Liver (tissue), 9 donors: Measurements from ENCODE around the gene HHIPL1. TPM values are rescaled to one million over a fixed set of nuclear protein-coding genes. Genes with fewer than 3 reads are reported as not detected.

Experiments
- DNase-seq: peaks from one replicate; pipeline ENCODE4 v3.0.0-alpha.2; 2017; ENCODE audit warnings: low spot score
- H3K27ac ChIP-seq, 2 donors: one replicate each; pipeline ENCODE4 v1.7.0; 2013; ENCODE audit warnings: inconsistent platforms in 2 of 2, low read length in 2 of 2, control low read depth in 1 of 2, low read depth in 1 of 2, mild to moderate bottlenecking in 1 of 2
- H3K27me3 ChIP-seq, 4 donors: one replicate each; pipeline versions ENCODE4 v1.6.1 to v1.7.0; 2013; ENCODE audit warnings: low read length in 3 of 4, inconsistent platforms in 1 of 4, mild to moderate bottlenecking in 1 of 4, moderate library complexity in 1 of 4; ENCODE audit not compliant: control insufficient read depth in 4 of 4, insufficient read depth in 4 of 4
- H3K36me3 ChIP-seq, 4 donors: one replicate each; pipeline versions ENCODE4 v1.6.1 to v1.7.0; 2013; ENCODE audit warnings: low read length in 3 of 4, mild to moderate bottlenecking in 3 of 4, low read depth in 1 of 4, moderate library complexity in 1 of 4; ENCODE audit not compliant: control insufficient read depth in 4 of 4, insufficient read depth in 3 of 4
- H3K4me1 ChIP-seq, 4 donors: one replicate each; pipeline versions ENCODE4 v1.6.1 to v1.7.0; 2013; ENCODE audit warnings: low read length in 3 of 4, mild to moderate bottlenecking in 3 of 4, moderate library complexity in 1 of 4; ENCODE audit not compliant: control insufficient read depth in 4 of 4, insufficient read depth in 4 of 4
- H3K4me3 ChIP-seq, 3 donors: one replicate each; pipeline versions ENCODE4 v1.6.1 to v1.7.0; 2013; ENCODE audit warnings: low read length in 3 of 3, control low read depth in 1 of 3, low read depth in 1 of 3, mild to moderate bottlenecking in 1 of 3
- H3K9ac ChIP-seq, 2 donors: one replicate each; pipeline ENCODE4 v1.7.0; 2013; ENCODE audit warnings: low read length in 2 of 2, mild to moderate bottlenecking in 2 of 2, moderate library complexity in 2 of 2, control low read depth in 1 of 2, low read depth in 1 of 2
- H3K9me3 ChIP-seq, 4 donors: one replicate each; pipeline versions ENCODE4 v1.6.1 to v1.7.0; 2013; ENCODE audit warnings: low read length in 3 of 4; ENCODE audit not compliant: control insufficient read depth in 4 of 4
- EGR1 ChIP-seq, 2 donors: IDR thresholded peaks; 2 replicates each; pipeline ENCODE4 v1.6.1; 2016 to 2018; ENCODE audit warnings: antibody characterized with exemption in 2 of 2, low read depth in 2 of 2
- FOXA1 ChIP-seq: IDR thresholded peaks from 2 replicates; pipeline ENCODE4 v1.6.1; 2016; ENCODE audit warnings: antibody characterized with exemption
- FOXA2 ChIP-seq: IDR thresholded peaks from 2 replicates; pipeline ENCODE4 v1.6.1; 2016; ENCODE audit warnings: antibody characterized with exemption
- GABPA ChIP-seq, 2 donors: IDR thresholded peaks in 1 of 2; conservative IDR thresholded peaks in 1 of 2; 2 replicates each; pipeline ENCODE4 v1.6.1; 2016; ENCODE audit warnings: antibody characterized with exemption in 2 of 2, mild to moderate bottlenecking in 1 of 2, moderate library complexity in 1 of 2
- HNF4A ChIP-seq, 2 donors: conservative IDR thresholded peaks; 2 replicates each; pipeline ENCODE4 v1.6.1; 2016; ENCODE audit warnings: antibody characterized with exemption in 2 of 2, mild to moderate bottlenecking in 2 of 2
- HNF4G ChIP-seq: IDR thresholded peaks from 2 replicates; pipeline ENCODE4 v1.6.1; 2016; ENCODE audit warnings: antibody characterized with exemption
- JUND ChIP-seq, 2 donors: IDR thresholded peaks; 2 replicates each; pipeline ENCODE4 v1.6.1; 2016; ENCODE audit warnings: antibody characterized with exemption in 2 of 2
- MAX ChIP-seq: IDR thresholded peaks from 2 replicates; pipeline ENCODE4 v1.6.1; 2016; ENCODE audit warnings: antibody characterized with exemption
- NR2F2 ChIP-seq: IDR thresholded peaks from 2 replicates; pipeline ENCODE4 v1.6.1; 2016; ENCODE audit warnings: antibody characterized with exemption
- RAD21 ChIP-seq, 2 donors: IDR thresholded peaks; 2 replicates each; pipeline ENCODE4 v1.6.1; 2016; ENCODE audit warnings: antibody characterized with exemption in 2 of 2, mild to moderate bottlenecking in 2 of 2
- RXRA ChIP-seq, 2 donors: IDR thresholded peaks; 2 replicates each; pipeline ENCODE4 v1.6.1; 2017 to 2018; ENCODE audit warnings: antibody characterized with exemption in 2 of 2, mild to moderate bottlenecking in 1 of 2
- SP1 ChIP-seq: IDR thresholded peaks from 2 replicates; pipeline ENCODE4 v1.6.1; 2018; ENCODE audit warnings: antibody characterized with exemption, mild to moderate bottlenecking
- TAF1 ChIP-seq: conservative IDR thresholded peaks from 2 replicates; pipeline ENCODE4 v1.6.1; 2016; ENCODE audit warnings: antibody characterized with exemption, mild to moderate bottlenecking
- YY1 ChIP-seq: IDR thresholded peaks from 2 replicates; pipeline ENCODE4 v1.6.1; 2016; ENCODE audit warnings: antibody characterized with exemption, mild to moderate bottlenecking
- ZBTB33 ChIP-seq: IDR thresholded peaks from 2 replicates; pipeline ENCODE4 v1.6.1; 2016; ENCODE audit warnings: antibody characterized with exemption
- WGBS: extraction: QIAGEN DNeasy Blood & Tissue Kit; methylation state at CpG from one replicate; pipeline ENCODE4 v1.1.7; 2013; 5-methylcytosine and 5-hydroxymethylcytosine counted together
- polyA plus RNA-seq, 2 donors: library from polyadenylated mRNA; stranded (reverse) in 1 of 2; unstranded in 1 of 2; fragments of 200-250 nt in 1 of 2; fragments of >200 nt in 1 of 2; fragmentation: Nextera tagmentation in 1 of 2; extraction: Ambion mirVana in 1 of 2; gene quantifications; one replicate each; pipeline versions ENCODE4 v1.2.1 to v1.2.3, GENCODE V29; 2013 to 2015
- total RNA-seq, 2 donors: library from RNA; depleted of rRNA; stranded (reverse); fragments of >200 nt; gene quantifications; one replicate each; pipeline ENCODE4 v1.2.3, GENCODE V29; 2014
- TF ChIP-seq, protein P1 (sequence below): IDR thresholded peaks from 2 replicates; pipeline ENCODE4 v1.6.1; 2016; ENCODE audit warnings: antibody characterized with exemption
- TF ChIP-seq, protein P2 (sequence below): IDR thresholded peaks from 2 replicates; pipeline ENCODE4 v1.6.1; 2016; ENCODE audit warnings: antibody characterized with exemption, mild to moderate bottlenecking
- TF ChIP-seq, protein P3 (sequence below): fragments of 150-350 bp; IDR thresholded peaks from 2 replicates; pipeline ENCODE4 v1.5.1; 2017; ENCODE audit warnings: improper control_type of control experiment, low read depth, low read length; ENCODE audit not compliant: missing input control
- donor health status: healthy.
- donor health status: healthy.
- donor health status: healthy.
- donor health status: healthy.
- donor health status: healthy.

HHIPL1 gene
- total and polyA plus RNA-seq, 4 donors, result 0.96 to 1.7 (median 1.0) TPM

DNA sequence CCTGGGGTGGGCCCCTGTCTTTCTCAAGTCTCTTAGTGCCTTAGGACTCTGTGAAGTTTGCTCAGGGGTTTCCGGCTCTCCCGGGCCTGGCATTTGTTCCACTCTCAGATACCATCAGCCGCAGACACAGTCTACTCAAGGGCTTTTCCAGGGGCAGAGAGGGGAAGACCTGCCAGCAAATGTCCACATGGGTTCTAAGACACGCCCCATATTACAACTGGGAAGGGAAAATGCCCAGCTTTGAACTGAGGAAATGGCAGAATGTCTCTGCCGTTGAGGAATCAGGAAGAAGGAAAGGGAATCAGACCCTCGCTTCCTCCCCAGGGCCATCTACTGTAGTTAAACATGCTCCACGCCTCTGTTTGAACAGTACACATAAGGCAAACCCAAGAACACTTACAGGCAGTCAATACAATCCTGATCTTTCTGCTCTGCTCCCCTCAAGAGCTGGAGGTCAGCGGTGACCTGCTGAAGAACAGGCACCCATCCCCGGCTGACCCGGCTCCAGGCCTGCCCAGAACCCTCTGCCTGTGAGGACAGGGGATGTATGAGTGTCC, 48.8 kb upstream of the HHIPL1 start:
- Histone ChIP-seq H3K27ac (peak overlapping the region in 1 of 2 donors; percentile 35), H3K4me1 (peaks cover 37 to 71% (median 52%) of the 10 kb centered on the region in 4 donors), H3K4me3 (no peak overlapping the region), H3K9me3 (no peaks in the 10 kb centered on the region), H3K27me3 (no peaks in the 10 kb centered on the region), H3K36me3 (no peaks in the 10 kb centered on the region), H3K9ac (no peak overlapping the region)
- TF ChIP-seq MAX (no peak), TAF1 (no peak), NR2F2 (peak; percentile 13)
- TF ChIP-seq, protein P1, sequence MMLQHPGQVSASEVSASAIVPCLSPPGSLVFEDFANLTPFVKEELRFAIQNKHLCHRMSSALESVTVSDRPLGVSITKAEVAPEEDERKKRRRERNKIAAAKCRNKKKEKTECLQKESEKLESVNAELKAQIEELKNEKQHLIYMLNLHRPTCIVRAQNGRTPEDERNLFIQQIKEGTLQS, result no peak
- no peak for DNase-seq
- 71% methylated on average over 10 of the region's 10 CpGs for WGBS

GRCh38 chr14:99596772-99597171, 48.2 kb upstream of the HHIPL1 start:
- H3K27ac ChIP-seq, result peak overlapping the region; percentile 14 to 35
- H3K9me3 ChIP-seq, result no peaks in the 10 kb centered on the region
- H3K4me1 ChIP-seq, result peaks cover 36 to 75% (median 52%) of the 10 kb centered on the region in 4 donors
- no peak for DNase-seq
- no peaks in the 10 kb centered on the region for H3K27me3 ChIP-seq
- no peak overlapping the region for H3K9ac ChIP-seq
- H3K4me3 ChIP-seq, result no peak overlapping the region
- 60% methylated on average over 7 of the region's 7 CpGs for WGBS
- TF ChIP-seq HNF4A (conservative IDR thresholded peaks at IDR 0.05) (peak; percentile 99), RXRA (IDR thresholded peaks at IDR 0.05) (peak; percentile 83 to 91), YY1 (no peak), HNF4G (peak; percentile 92), GABPA (IDR thresholded peaks at IDR 0.05 in 1 of 2, conservative IDR thresholded peaks at IDR 0.05 in 1 of 2) (no peak), FOXA1 (peak; percentile 68), SP1 (peak; percentile 76), FOXA2 (no peak), NR2F2 (no peak), JUND (IDR thresholded peaks at IDR 0.05) (peak in 1 of 2 donors; percentile 35), ZBTB33 (no peak), EGR1 (IDR thresholded peaks at IDR 0.05; ENCODE audit: low read depth in 2 of 2) (no peak), TAF1 (no peak), RAD21 (IDR thresholded peaks at IDR 0.05) (peak in 1 of 2 donors; percentile 41), MAX (no peak)
- TF ChIP-seq, protein P2, sequence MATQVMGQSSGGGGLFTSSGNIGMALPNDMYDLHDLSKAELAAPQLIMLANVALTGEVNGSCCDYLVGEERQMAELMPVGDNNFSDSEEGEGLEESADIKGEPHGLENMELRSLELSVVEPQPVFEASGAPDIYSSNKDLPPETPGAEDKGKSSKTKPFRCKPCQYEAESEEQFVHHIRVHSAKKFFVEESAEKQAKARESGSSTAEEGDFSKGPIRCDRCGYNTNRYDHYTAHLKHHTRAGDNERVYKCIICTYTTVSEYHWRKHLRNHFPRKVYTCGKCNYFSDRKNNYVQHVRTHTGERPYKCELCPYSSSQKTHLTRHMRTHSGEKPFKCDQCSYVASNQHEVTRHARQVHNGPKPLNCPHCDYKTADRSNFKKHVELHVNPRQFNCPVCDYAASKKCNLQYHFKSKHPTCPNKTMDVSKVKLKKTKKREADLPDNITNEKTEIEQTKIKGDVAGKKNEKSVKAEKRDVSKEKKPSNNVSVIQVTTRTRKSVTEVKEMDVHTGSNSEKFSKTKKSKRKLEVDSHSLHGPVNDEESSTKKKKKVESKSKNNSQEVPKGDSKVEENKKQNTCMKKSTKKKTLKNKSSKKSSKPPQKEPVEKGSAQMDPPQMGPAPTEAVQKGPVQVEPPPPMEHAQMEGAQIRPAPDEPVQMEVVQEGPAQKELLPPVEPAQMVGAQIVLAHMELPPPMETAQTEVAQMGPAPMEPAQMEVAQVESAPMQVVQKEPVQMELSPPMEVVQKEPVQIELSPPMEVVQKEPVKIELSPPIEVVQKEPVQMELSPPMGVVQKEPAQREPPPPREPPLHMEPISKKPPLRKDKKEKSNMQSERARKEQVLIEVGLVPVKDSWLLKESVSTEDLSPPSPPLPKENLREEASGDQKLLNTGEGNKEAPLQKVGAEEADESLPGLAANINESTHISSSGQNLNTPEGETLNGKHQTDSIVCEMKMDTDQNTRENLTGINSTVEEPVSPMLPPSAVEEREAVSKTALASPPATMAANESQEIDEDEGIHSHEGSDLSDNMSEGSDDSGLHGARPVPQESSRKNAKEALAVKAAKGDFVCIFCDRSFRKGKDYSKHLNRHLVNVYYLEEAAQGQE, result no peak
- TF ChIP-seq, protein P3, sequence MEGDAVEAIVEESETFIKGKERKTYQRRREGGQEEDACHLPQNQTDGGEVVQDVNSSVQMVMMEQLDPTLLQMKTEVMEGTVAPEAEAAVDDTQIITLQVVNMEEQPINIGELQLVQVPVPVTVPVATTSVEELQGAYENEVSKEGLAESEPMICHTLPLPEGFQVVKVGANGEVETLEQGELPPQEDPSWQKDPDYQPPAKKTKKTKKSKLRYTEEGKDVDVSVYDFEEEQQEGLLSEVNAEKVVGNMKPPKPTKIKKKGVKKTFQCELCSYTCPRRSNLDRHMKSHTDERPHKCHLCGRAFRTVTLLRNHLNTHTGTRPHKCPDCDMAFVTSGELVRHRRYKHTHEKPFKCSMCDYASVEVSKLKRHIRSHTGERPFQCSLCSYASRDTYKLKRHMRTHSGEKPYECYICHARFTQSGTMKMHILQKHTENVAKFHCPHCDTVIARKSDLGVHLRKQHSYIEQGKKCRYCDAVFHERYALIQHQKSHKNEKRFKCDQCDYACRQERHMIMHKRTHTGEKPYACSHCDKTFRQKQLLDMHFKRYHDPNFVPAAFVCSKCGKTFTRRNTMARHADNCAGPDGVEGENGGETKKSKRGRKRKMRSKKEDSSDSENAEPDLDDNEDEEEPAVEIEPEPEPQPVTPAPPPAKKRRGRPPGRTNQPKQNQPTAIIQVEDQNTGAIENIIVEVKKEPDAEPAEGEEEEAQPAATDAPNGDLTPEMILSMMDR, result no peak
- TF ChIP-seq, protein P1, result no peak
- no peaks in the 10 kb centered on the region for H3K36me3 ChIP-seq
